Measurements from ENCODE around the gene WNT9B. TPM values are rescaled to one million over a fixed set of nuclear protein-coding genes. Genes with fewer than 3 reads are reported as not detected.

Gene WNT9B
- total RNA-seq, 1 donor from 2014 or later: not detected

GRCh38 chr17:46815474-46816353, 35.7 kb upstream of the WNT9B start:
- no peaks in the 10 kb centered on the region for H3K36me3 Mint-ChIP-seq (ENCODE audit: unreplicated experiment)
- no peak for TF ChIP-seq CTCF (IDR thresholded peaks at IDR 0.05; ENCODE audit: partially characterized antibody, unreplicated experiment)
- DNase-seq: no peak
- no peaks in the 10 kb centered on the region for H3K9me3 Mint-ChIP-seq (ENCODE audit: unreplicated experiment)
- H3K27me3 Mint-ChIP-seq (ENCODE audit: unreplicated experiment): peaks cover 16% of the 10 kb centered on the region
- peaks cover 6% of the 10 kb centered on the region for H3K4me1 Mint-ChIP-seq (ENCODE audit: low read depth, unreplicated experiment)
- no peak overlapping the region for H3K27ac Mint-ChIP-seq (ENCODE audit: unreplicated experiment)
- no peak overlapping the region for H3K4me3 Mint-ChIP-seq (ENCODE audit: unreplicated experiment)

GRCh38 chr17:46817151-46817900, 34.1 kb upstream of the WNT9B start:
- Mint-ChIP-seq H3K4me3 (ENCODE audit: unreplicated experiment) (peak overlapping the region; percentile 68), H3K27ac (ENCODE audit: unreplicated experiment) (no peak overlapping the region), H3K27me3 (ENCODE audit: unreplicated experiment) (peaks cover 23% of the 10 kb centered on the region), H3K36me3 (ENCODE audit: unreplicated experiment) (no peaks in the 10 kb centered on the region), H3K4me1 (ENCODE audit: low read depth, unreplicated experiment) (peaks cover 8% of the 10 kb centered on the region), H3K9me3 (ENCODE audit: unreplicated experiment) (no peaks in the 10 kb centered on the region)
- no peak for DNase-seq
- no peak for TF ChIP-seq CTCF (IDR thresholded peaks at IDR 0.05; ENCODE audit: partially characterized antibody, unreplicated experiment)

GRCh38 chr17:46817901-46818209, 33.5 kb upstream of the WNT9B start:
- Mint-ChIP-seq H3K27ac (ENCODE audit: unreplicated experiment) (no peak overlapping the region), H3K27me3 (ENCODE audit: unreplicated experiment) (peaks cover 22% of the 10 kb centered on the region), H3K9me3 (ENCODE audit: unreplicated experiment) (no peaks in the 10 kb centered on the region), H3K4me1 (ENCODE audit: low read depth, unreplicated experiment) (peaks cover 8% of the 10 kb centered on the region), H3K36me3 (ENCODE audit: unreplicated experiment) (no peaks in the 10 kb centered on the region), H3K4me3 (ENCODE audit: unreplicated experiment) (peak overlapping the region; percentile 68)
- no peak for DNase-seq
- no peak for TF ChIP-seq CTCF (IDR thresholded peaks at IDR 0.05; ENCODE audit: partially characterized antibody, unreplicated experiment)

- H3K27ac Mint-ChIP-seq (ENCODE audit: unreplicated experiment): no peak within 1 kb of the TSS
- H3K27me3 Mint-ChIP-seq (ENCODE audit: unreplicated experiment): peaks cover 21% of the 10 kb centered on the region
Observed at GRCh38 chr17:46818316-46818928, 33.0 kb upstream of the WNT9B start, which contains the start of gene WNT3. WNT3 (minus strand) TSS chr17:46818692; CDS start chr17:46818597, 95 bp downstream.

More at GRCh38 chr17:46818316-46818928, 33.0 kb upstream of the WNT9B start, which contains the start of gene WNT3:
- H3K4me1 Mint-ChIP-seq (ENCODE audit: low read depth, unreplicated experiment): peaks cover 8% of the 10 kb centered on the region
- no peak for TF ChIP-seq CTCF (IDR thresholded peaks at IDR 0.05; ENCODE audit: partially characterized antibody, unreplicated experiment)
- peak within 1 kb of the TSS; percentile 82 for H3K4me3 Mint-ChIP-seq (ENCODE audit: unreplicated experiment)
- H3K36me3 Mint-ChIP-seq (ENCODE audit: unreplicated experiment): no peaks in the 10 kb centered on the region
- peak; percentile 57 for DNase-seq
- no peaks in the 10 kb centered on the region for H3K9me3 Mint-ChIP-seq (ENCODE audit: unreplicated experiment)

Data from glutamatergic neuron (in vitro differentiated cells).